Activated CD8-positive, alpha-beta memory T cell treated with anti-CD3 and anti-CD28 coated beads for 4 hours (primary cell): ENCODE measurements around the gene NDUFAF7.
"Not testable (repeated sequence)": the region's sequence is repeated elsewhere in the genome, so short reads cannot be mapped to it uniquely, and the experiment has no call there.

Experiments used
- DNase-seq, 2 donors: peaks; one replicate each; pipeline ENCODE4 v3.0.0-alpha.2; 2020; ENCODE audit warnings: low read depth in 2 of 2

The NDUFAF7 gene

DNA sequence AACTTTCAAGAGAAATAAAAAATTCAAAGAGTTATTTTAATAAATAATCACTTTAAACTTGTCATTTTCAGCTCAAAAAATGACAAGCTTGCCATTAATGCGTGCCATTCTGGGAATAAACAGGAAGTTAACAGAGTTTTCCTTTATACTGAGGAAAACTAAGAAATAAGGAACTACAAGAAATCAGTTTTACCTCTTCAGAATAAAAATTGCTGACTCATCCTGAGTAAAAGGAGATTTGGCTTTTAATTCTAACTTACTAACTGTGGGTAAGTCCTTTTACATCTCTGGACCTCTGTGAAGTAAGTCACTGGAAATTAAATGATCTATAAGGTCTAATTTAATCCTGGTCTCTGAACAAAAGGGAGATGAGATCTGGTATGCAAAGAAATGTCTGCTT lies 16.2 kb upstream of the NDUFAF7 start:
- no peak for DNase-seq

DNA sequence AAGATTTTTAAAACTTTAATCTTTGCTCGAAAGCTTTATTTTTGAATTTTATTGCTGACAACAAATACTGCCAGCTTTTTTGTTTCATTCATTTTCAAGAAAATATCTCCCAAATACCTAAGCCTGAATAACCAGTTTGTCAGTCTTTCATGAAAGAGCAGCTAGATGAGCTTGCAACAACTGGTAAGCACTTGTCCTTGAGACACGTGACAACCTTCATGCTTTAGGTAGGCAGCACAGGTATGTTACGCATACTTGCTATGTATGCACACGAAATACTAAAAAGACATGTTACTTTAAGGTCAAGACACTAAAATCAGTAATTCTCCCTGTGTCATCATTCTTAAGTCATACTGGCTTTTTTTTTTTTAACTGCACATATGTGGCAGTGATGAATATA lies 12.4 kb upstream of the NDUFAF7 start:
- no peak for DNase-seq

DNA sequence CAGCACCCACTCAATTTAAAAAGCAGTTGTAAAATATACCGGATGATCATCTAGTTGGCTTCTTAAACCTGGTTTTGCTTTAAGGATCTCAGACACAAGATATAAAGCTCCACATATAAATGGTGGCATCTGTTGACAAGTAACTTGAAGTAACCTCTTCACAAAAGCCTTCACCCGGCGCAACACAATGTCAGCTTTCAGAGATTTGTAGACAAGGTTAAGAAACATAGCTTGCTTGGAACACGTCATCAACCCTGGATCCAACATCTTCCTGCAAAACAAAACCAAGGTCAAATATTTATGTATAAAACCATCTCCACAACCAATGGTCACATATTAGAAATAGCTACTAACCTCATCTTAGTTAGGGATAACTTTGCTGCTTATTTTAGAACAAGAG lies 8.3 kb upstream of the NDUFAF7 start:
- no peak for DNase-seq

DNA sequence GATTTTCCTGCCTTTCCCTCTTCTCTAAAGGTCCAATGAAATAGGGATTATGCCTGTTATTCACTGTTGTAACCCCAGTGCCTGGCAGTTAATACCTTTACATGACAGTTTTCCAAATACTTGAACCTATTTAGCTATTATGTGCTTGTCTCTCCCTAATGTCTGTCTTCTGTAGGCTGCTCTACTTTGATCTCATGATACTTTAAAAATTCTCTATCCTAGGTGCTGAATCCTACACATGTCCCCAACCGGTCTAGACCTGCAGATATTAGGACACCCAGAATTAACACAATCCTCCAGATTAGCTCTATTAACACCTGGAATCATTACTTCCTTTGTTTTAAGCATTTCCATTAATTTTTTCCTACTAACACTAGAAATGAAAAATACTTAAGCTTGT lies 7.4 kb upstream of the NDUFAF7 start:
- DNase-seq, result no peak

DNA sequence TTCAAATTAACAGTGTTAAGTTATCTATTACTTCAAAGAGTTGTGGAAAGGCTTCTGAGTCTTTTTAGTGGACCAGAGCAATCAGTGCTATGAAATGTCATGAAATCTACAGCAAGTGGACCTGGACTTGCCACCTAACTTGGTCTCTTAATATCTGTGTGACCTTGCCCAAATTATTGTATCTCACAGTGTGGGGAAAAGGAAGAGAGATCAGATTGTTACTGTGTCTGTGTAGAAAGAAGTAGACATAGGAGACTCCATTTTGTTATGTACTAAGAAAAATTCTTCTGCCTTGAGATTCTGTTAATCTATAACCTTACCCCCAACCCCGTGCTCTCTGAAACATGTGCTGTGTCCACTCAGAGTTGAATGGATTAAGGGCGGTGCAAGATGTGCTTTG lies 6.3 kb upstream of the NDUFAF7 start:
- DNase-seq, result not testable (repeated sequence)

DNA sequence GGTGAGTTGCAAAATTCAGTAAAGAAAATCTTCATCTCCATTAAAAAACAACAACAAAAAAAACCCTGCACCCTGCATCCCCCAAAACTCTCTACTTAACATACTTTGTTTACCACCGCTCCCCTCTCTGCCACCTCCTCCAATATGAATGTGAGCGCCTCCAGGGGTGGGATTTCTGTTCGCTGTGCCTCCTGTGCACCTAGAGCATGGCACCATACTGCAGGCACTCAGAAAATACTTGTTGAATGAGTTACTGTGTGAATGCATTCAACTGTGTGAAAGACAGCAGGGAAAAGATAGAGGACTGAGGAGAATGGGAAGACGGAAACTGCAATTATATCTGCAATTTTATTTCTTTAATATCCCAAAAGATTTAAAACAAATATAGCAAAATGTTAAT lies 4.6 kb upstream of the NDUFAF7 start:
- no peak for DNase-seq

DNA sequence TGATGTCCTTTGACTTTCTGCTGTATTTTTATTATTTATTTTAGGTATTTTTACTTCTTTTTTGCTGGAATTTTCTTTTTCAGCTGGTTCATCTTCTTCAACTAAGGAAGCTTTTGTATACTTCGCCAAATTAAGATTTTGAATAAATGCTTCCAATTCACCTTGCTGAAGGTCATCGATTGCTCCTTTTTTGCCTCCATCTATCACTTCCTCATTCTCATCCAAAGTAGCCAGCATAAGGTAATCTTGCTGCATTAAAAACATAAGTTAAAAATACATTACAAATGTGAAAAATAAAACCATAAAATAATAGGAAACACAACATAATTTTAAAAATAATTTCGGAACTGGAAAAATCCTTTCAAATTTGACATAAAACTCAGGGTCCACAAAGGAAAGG lies 2.7 kb upstream of the NDUFAF7 start:
- no peak for DNase-seq

DNA sequence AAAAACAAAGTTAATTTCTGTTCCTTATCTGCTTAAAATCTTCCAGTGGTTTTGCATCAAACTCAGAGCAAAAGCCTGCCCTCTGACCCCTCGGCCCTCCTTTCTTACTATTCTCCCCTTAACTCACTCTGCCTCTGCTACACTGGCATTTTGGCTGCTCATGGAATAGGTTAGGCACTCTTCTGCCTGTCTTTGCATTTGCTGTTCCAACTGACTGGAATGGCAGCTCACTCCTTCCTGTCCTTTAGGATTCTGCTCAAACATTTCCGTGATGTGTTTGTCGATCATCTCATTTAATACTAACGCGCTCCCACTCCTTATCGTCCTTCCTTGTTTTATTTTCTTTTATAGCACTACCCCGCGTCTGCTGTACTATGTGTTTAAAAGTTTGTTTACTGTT lies 877 bp upstream of the NDUFAF7 start:
- DNase-seq, result no peak

DNA sequence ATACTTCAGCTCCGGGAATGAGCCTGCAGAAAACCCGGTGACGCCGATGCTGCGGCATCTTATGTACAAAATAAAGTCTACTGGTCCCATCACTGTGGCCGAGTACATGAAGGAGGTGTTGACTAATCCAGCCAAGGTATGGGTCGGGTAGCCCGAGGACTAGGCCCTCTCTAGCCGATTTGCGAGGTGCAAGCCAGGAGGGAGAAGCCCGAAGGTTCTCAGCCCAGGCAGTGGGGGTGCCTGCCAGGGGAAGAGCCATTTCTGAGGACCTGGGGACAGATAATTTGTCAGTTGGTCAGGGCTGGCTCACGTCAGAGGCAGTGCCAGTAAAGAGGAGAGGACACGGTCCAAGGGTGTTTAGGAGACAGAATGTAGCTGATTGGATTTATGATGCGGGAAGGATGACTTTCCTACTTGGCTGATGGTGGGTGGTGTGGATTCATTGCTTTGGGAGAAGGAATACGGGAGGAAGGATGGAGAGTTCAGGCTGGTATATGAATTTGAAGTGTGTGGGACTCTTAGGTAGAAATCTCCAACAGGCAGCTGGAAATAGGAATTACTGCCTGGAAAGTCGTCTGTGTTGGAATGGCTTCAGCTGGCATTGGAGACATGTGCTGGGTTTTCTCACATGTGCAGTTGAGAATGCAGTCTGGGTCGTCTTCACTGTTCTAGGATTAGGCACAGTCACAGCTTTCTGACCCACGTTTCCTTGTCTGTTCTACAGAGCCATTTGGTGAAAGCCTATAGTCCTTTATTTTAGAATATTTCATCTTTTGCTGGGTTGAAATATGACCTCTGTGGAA lies 874 bp downstream of the NDUFAF7 start:
- DNase-seq, result no peak

DNA sequence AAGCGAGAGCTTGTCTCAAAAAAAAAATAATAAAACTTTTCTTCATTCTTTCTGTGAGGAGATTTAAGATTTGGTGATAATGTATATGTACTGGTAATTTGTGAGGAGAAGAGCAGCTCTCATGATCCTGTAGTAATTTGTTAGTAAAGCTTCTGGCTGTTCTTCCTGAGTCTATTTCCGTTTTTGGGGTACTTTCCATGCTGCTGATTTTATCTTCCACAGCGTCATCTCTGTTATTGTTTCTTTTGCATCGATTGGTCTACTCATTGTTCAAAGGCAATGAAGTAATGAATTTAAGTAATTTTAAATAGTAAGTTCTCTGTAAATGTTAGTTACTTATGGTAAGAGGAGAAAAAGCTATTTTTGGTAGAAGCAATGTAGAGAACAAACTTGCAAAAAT lies 12.0 kb downstream of the NDUFAF7 start:
- no peak for DNase-seq

DNA sequence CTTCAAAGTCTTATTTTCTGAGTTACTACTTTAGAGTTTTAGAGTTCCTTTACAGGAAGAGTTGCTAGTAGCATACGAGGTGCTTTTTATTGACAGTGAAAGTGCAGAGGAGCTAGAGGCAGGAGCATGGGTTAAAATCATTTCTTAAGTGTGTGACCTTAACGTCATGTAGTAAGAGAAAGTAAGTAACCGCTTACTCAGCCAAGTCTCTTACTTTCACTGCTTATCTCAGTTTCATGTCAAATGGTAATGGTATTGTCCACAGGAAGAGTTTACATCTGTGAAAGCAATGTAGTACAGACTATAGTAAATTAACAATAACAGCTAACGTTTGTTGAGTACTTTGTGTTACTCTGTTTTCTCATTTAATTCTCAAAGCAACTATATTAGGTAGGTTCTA lies 12.6 kb downstream of the NDUFAF7 start:
- DNase-seq, result no peak

DNA sequence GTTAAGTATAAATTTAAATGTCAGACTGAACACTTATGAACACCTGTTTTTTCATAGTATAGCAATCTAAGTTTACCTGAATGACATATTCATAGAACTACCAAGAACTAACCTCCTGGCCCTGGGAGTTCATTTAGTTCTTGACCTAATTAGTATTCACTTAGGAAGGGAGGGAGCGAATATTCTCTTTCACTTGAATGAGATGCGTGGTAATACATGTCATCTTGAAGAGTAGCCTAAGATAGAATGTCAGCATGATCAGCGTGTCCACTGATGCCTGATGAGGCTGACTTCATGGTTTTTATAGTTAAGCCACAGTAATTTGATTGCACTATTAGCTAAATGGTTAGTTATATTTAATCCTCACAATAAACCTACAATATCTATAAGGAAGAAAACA lies 13.3 kb downstream of the NDUFAF7 start:
- no peak for DNase-seq

DNA sequence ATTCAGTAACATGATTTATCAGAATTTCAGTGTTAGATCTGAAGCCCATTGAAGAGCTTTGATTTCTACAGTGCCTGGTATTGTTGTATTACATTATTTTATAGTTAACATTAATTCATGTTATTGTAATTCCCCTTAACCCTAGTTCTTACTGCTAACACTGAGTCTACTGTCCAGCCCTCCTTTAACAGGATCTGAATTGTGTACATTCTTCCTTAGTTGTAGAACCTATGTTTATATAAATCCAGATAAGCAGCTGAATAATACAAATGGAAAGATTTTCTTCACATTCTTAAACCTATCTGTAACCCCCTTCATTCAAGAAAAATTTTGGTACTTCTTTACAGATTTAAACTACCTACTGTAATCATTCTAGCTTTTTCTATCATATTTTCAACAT lies 14.7 kb downstream of the NDUFAF7 start:
- DNase-seq, result no peak

DNA sequence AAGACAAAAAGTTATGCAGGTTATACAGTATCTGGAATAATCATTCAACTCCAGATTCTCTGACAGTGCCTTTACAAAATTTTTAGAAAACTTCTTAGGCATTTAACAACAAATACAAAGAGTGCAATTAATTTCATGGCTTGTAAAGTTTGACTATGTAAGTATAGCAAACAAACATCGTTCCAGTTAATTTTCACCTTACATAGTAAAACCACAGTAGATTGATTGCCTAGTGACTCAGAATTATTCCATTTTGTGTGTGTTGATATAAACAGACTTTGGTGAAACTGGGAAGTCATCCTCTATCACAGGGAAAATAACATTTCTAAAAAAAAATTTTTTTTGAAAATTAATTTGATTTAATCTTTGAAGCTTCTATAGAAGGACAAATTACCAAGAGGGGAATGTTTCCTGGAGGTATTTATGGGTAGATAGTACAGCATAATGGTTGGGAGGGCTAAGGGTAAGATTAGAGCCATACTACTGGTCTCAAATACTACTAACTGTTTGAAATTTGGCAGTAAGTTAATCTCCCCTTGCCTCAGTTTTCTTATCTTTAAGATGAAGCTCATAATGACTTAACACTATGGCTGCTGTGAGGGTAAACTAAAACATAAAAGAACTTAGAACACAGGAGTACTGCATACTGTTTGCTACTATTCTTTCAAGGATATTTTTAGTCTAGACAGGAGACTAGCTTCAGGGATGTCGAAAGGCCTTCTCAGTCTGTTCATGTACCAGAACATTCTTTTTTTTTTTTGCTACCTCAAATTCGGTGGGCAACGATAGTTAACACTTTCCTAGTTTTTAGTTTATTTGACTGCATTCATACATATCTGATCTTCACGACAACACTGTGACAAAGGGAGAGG lies 19.6 kb downstream of the NDUFAF7 start:
- no peak for DNase-seq

DNA sequence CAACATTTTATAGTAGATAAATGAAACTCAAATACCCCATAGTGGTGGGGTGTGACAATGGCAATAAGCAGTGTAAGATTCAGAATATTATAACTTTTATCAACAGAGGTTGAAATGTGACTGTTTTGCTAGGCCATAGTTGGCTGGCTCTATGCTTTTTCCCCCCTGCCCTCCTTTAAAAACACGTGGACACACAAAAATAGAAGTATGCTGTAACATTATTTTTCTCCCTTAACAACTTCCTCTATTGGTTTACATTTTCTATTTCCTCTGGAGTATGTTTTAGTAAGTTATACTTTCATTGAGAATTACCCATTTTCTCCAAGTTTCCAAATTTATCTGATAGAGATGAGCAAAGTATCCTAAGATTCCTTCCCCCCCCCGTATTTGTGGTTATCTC lies 31.1 kb downstream of the NDUFAF7 start:
- no peak for DNase-seq

DNA sequence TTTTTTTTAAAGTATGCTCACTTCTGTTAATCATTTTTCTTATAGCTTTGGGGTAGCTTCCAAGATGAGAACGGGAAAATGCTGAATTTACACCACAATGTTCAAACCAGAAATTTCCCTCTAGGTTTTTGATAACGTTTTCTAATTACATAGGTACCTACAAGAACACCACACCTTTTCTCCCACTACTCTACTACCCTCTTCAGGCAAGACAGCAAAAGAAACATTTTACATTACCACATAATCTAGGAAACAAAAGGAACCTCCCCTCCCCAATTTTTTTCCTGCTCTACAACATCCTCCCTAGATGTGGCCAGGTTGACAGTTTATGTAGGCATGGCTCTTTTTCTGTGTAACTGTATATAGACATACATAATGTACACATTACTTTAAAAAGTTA lies 32.4 kb downstream of the NDUFAF7 start:
- no peak for DNase-seq

DNA sequence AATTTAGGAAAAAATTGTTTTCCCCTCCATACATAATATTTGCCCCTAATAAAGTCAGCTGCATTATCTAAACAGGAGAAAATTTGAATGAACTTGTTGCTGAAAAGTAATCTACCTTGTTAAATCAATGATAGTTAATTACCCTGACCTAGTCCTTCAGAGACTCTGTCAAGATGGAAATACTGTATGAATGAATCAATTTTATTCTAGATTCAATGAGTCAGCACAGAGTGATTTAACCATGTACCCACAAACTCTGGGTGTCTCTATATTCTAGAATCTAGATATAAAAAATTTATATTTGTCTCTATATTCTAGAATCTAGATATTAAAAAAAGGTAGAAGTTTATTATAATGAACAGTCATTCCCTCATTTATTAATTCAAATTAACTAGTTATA lies 36.2 kb downstream of the NDUFAF7 start:
- no peak for DNase-seq

DNA sequence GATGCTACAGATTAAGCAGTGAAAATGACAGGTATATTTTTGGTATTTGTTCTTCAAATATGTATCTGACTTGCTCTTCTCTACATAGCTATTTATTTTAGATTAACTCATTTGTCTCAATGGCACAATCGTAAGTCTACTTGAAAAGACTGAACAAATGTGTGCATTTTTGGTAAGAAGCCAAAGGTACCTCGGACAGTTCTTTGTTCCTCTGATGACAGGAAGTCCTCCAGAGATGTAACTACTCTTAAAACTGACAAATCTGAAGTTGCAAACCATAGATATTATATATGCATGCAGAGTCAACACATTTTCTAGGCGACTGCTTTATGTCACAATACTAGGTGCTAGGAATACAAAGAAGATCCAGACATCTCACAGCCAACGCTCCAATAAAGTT lies 36.7 kb downstream of the NDUFAF7 start:
- DNase-seq, result no peak

DNA sequence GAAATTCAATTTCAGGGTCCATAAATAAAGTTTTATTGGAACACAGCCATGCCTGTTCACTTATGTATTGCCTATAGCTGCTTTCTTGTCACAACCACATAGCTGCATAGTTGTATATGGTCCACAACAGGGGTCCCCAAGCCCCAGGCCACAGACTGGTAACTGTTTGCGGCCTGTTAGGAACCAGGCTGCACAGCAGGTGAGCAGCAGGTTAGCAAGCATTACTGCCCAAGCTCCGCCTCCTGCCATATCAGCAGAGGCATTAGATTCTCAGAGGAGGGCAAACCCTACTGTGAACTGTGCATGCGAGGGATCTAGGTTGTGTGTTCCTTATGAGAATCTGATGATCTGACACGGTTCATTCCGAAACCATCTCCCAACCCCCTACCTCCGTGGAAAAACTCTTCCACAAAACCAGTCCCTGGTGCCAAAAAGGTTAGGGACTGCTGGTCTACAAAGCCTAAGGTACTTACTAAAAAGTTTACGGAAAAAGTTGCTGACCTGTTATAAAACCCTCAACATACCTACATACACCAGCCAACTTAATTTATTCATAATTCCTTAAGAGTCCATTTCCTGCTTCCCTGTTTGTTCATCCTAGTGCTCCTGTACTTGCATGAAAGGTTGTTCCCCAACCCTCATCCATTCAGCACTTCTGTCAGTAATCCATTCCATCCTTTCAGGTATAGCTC lies 40.1 kb downstream of the NDUFAF7 start:
- DNase-seq, result no peak

DNA sequence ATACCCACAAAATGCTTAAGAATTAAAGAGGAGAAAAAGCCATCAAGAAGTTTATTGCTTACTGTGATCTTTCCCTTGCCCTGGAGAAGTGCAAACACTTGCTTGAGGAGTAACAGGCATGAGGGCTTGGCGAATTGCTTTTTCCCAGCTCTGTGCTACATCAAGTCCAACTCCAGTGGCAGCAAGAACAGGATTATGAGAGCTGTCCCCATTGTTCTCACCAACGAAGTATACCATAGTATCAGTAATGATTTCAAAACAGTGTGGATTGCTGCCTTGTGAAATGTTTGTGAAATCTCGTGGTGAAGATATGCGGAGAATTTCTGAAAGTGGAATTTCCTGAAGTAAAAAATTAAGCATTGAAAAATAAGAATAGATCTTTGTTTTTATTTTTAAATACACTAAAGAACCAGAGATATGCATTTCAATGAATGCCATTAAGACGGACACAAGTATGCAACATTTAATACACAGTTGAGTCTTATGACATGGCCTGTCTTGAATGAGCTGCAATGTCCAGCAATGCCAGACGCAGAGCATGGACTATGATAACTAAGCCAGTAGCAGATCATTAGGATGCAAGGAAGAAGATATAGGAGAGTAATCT lies 43.0 kb downstream of the NDUFAF7 start:
- no peak for DNase-seq

DNA sequence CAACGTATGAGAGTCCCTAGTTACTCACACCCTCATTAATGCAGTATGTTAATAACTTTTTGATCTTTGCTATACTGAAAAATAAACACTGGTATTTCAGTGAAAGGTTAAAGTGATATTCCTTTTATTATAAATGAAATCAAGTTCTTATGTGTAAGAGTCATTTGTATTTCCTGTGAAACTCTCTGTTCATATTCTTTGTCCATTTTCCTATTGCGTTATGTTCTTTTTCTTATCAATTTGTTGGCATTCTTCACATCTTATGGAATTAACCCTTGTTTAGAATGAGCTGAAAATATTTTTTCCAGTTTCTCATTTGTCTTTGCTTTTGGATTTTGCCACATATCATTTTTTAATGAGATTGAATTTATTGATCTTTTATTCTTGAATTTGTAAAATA lies 44.8 kb downstream of the NDUFAF7 start:
- no peak for DNase-seq

DNA sequence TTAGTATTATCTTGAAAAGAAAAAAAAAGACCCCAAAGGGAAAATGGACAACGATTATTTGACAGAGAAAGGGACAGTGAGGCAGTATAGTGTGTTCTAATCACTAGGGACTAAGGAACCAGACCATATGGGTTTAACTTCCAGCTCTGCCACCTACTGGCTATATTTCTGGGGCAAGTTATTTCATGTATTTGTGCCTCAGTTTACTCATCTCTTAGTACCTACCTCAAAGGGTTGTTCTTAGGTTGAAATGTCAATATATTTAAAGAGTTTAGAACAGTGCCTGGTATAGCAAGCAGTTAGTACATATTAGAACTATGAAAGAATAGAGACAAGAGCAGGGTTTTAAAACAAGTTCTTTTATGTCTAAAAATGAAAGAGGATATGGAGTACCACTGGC lies 50.5 kb downstream of the NDUFAF7 start:
- DNase-seq, result no peak
